HL-60 (cell line): ENCODE results near the gene SGMS1.

Source experiments
- DNase-seq, 2 experiments: peaks; one replicate each; pipeline ENCODE4 v3.0.0-alpha.2; 2010 to 2020; ENCODE audit warnings: low read depth in 1 of 2, low spot score in 1 of 2
- H3K27ac ChIP-seq: fragments of 250-450 bp; sonication (Bioruptor Pico); replicated peaks from 2 replicates; pipeline ENCODE4 v1.5.1; 2020; ENCODE audit warnings: mild to moderate bottlenecking, moderate library complexity
- H3K27me3 ChIP-seq: fragments of 250-450 bp; sonication (Bioruptor Pico); 2 replicates; pipeline ENCODE4 v1.5.1; 2021; ENCODE audit warnings: mild to moderate bottlenecking, moderate library complexity; ENCODE audit not compliant: insufficient read depth, poor library complexity, severe bottlenecking
- H3K4me3 ChIP-seq: replicated peaks from 2 replicates; pipeline ENCODE4 v1.5.1; 2011; ENCODE audit warnings: mild to moderate bottlenecking, control low read depth, low read length; ENCODE audit not compliant: insufficient read depth
- CTCF ChIP-seq: IDR thresholded peaks from one replicate; pipeline ENCODE4 v1.5.1; 2011; ENCODE audit warnings: low read length, control low read depth, inconsistent platforms; ENCODE audit not compliant: insufficient read depth
- GABPA ChIP-seq: IDR thresholded peaks from 2 replicates; pipeline ENCODE4 v1.6.1; 2012; ENCODE audit warnings: low read depth
- POLR2AphosphoS5 ChIP-seq: IDR thresholded peaks from 2 replicates; pipeline ENCODE4 v1.6.1; 2012; ENCODE audit warnings: low read depth
- REST ChIP-seq: IDR thresholded peaks from 2 replicates; pipeline ENCODE4 v1.6.1; 2012; ENCODE audit warnings: low read depth; ENCODE audit not compliant: insufficient replicate concordance
- SPI1 ChIP-seq: IDR thresholded peaks from 2 replicates; pipeline ENCODE4 v1.6.1; 2012; ENCODE audit warnings: low read depth, mild to moderate bottlenecking, borderline replicate concordance

The SGMS1 gene

GRCh38 chr10:50286996-50287803, 336.6 kb downstream of the SGMS1 start:
- Histone ChIP-seq H3K27me3 (peaks cover 4% of the 10 kb centered on the region), H3K4me3 (no peak overlapping the region), H3K27ac (no peak overlapping the region)
- DNase-seq: no peak
- TF ChIP-seq SPI1 (no peak), REST (no peak), POLR2AphosphoS5 (no peak)

- no peak overlapping the region for H3K27ac ChIP-seq
- H3K4me3 ChIP-seq: no peak overlapping the region
- TF ChIP-seq REST (no peak), SPI1 (no peak), CTCF (no peak), GABPA (no peak), POLR2AphosphoS5 (no peak)
- peaks cover 4% of the 10 kb centered on the region for H3K27me3 ChIP-seq
- no peak for DNase-seq
Measured at GRCh38 chr10:50286517-50286916, 337.2 kb downstream of the SGMS1 start.

GRCh38 chr10:50281967-50282522, 341.7 kb downstream of the SGMS1 start:
- H3K27ac ChIP-seq: no peak overlapping the region
- peaks cover 7% of the 10 kb centered on the region for H3K27me3 ChIP-seq
- no peak for TF ChIP-seq CTCF
- TF ChIP-seq SPI1: no peak
- no peak overlapping the region for H3K4me3 ChIP-seq
- no peak for DNase-seq

GRCh38 chr10:50281210-50281966, 342.4 kb downstream of the SGMS1 start:
- Histone ChIP-seq H3K4me3 (no peak overlapping the region), H3K27me3 (peaks cover 8% of the 10 kb centered on the region), H3K27ac (no peak overlapping the region)
- no peak for DNase-seq
- TF ChIP-seq GABPA (no peak), REST (no peak), CTCF (no peak), SPI1 (no peak), POLR2AphosphoS5 (no peak)
